Stimulated activated CD4-positive, alpha-beta T cell treated with anti-CD3 and anti-CD28 coated beads, TNF-alpha, amount 100 ng/mL, for 48 hours (primary cell): ENCODE data around the gene MTUS2.

Experiments
- DNase-seq, 3 donors: peaks; one replicate each; pipeline ENCODE4 v3.0.0-alpha.2; 2020; ENCODE audit warnings: low read depth in 3 of 3

Gene MTUS2

GRCh38 chr13:29397265-29397664 lies 577.1 kb downstream of the MTUS2 start:
- DNase-seq, result no peak

- no peak for DNase-seq
Measured at GRCh38 chr13:29402166-29402636, 582.1 kb downstream of the MTUS2 start.

DNA sequence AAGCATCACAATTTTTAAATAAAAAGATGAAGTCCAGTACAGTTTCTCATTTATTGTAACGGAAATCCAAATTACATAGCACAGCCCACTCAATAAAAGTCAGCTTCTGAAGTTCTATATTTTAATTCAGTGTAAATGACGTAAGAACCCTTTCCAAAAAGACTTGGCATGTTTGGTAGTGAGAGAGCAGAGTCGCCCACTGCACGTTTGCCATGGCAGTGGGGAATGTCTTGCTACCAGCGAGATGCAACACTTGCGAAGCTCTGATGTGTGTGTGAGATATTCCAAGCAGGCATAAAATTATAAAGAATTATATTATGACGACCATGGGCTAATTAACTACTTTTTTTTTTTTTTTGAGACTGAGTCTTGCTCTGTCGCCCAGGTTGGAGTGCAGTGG lies 585.3 kb downstream of the MTUS2 start:
- DNase-seq, result no peak

GRCh38 chr13:29411481-29411880 lies 591.3 kb downstream of the MTUS2 start:
- no peak for DNase-seq

DNA sequence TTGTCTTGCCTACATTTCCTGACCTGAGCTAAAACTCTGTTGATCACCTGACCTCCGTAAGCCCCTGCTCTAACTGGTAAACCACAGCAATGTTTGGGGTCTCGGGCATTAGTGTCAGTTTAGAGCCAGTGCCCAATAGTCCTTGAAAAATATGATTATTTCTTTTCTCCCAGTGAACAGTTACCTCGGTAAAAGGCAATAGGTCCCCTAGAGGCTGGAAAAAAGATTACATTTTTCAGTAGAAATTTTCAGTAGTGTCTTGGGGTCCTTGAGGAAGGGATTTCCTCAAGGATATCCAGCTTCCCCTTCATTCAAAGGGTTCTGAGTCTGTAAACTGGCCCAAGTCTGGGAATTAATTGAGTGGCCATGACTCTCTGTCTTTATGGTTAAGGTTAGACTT lies 597.9 kb downstream of the MTUS2 start:
- DNase-seq, result no peak

- DNase-seq, result no peak
Measured at GRCh38 chr13:29421118-29421517, 601.0 kb downstream of the MTUS2 start.

DNA sequence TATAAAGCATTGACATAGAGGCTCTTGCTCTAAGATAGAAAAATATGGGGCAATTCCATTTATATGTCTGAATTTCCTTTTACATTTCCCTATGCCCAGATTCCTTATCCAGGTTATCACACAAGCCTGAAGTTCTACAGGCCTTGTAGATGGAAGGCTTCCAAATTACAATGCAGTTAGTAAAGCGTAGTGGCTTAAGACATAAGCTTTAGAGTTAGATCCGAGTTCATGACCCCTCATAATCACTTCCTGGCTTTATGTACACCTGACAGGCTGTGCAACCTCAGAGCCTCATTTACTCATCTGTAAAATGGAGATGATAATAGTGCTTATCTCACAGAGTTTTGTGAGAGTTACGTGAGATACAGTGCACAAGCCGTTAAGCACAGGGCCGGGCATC lies 601.9 kb downstream of the MTUS2 start:
- DNase-seq, result no peak

DNA sequence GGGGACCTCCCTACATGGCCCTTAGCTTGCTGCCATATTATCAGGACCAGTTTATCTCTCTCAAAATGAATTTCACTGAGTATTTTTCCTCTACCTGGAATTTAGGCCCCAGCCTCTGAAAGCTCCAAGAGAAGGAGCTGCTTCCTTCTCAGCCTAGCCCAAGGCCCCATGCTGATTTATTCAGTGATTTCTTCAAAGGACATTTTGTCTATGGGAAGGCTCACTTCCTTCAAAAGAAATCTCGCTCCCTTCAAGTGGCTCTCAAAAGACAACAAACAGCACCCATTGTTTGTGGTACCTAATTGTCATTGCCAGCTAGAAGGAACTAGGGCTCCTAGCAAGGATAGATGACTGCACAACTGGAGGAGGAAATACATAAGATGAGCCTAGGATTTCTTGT lies 602.9 kb downstream of the MTUS2 start:
- no peak for DNase-seq

GRCh38 chr13:29427937-29428309 lies 607.8 kb downstream of the MTUS2 start:
- no peak for DNase-seq

DNA sequence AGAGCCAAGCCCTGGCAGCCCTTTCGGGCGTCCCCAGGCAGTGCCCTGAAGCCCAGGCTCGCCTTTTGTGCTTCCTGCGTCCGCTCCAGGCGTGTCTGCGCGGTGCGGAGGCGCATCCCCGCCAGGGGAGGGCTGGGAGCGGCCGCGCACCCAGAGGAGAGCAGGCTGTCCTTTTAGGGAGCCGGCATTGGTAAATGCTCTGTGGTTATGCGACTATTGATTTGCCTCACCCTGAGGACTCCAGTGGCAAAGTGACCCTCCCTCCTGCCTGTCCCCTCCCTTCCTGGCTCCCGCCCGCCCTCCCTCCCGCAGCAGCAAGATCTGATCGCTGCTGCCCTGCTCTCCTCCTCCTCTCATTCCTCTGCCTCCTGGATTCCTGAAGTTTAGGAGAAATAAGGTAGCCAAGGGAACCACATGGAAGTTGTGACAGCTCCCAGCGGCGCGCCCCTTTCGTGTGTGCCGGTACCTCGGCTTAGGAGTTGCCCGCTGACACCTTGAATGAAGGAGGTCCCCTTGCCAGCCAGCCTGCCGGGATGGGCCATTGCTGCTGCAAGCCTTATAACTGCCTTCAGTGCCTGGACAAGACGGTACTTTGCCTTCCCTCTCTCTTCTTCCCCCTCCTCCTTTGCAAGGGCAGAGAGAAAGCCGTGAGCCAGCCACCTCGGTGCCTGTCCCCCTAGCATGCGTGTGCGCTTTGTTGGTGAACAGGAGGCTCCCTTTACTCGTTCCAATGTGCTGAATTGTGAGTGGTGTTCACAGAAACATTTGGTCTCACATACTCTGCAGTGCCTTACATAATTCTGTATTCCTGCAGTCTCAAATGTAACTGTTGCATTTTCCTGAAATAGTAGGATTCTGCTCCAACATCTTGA lies 608.4 kb downstream of the MTUS2 start:
- no peak for DNase-seq

- DNase-seq, result no peak
Measured at GRCh38 chr13:29429286-29429900, 609.3 kb downstream of the MTUS2 start.

DNA sequence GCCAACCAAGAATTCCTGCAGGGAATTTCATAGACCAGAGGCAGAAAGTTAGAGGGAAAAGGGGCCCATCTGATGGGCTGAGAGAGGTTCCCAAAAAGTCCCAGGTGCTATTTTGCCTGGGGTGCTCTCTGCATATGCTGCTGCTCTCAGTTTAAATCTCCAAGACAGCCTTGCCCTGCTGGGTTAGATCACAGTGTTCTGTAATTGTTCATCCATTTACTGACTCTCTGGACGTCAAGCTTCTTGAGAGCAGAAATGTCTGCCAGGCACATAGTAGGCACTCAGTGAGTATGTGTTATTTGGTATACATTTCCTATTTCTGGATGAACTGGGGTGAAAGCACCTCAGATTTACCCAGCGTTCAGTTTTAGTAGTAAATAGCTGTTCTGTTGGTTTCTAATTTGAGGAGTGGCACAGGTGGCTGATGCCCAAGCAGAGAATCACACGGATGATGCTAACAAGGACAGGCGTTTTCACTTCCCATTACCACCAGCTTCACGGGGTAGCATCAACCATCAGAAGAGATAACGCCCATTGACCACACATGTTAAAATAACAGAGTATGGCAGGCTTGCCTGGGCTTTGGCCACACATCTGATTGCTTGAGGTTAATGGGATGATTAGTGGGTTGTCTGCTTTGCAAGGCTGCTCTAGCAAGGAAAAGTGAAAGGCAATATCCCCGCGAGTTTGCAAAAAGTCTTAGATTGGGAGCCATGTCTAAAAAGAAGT lies 614.2 kb downstream of the MTUS2 start:
- DNase-seq, result no peak

GRCh38 chr13:29435125-29435911 lies 615.2 kb downstream of the MTUS2 start:
- no peak for DNase-seq

DNA sequence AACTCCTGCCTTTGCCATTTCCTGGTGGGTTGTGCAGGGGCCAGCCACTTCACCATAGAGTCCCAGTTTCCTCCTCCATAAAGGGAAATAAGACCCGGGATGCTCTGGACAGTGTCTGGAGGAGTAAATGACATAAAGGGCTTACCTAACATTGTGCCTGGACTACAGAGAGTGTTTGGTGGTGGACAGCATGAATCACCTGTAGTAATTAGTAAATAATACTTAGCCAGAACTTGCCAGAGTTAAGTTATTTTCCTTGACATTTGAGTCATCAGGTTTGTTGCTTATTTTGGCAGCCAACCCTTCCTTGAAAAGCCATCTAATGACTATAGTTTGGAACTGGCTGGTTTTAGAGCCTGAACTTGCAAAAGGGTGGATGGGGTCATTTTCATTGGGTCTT lies 616.2 kb downstream of the MTUS2 start:
- DNase-seq, result no peak

- no peak for DNase-seq
Measured at GRCh38 chr13:29436721-29437280, 616.7 kb downstream of the MTUS2 start.

DNA sequence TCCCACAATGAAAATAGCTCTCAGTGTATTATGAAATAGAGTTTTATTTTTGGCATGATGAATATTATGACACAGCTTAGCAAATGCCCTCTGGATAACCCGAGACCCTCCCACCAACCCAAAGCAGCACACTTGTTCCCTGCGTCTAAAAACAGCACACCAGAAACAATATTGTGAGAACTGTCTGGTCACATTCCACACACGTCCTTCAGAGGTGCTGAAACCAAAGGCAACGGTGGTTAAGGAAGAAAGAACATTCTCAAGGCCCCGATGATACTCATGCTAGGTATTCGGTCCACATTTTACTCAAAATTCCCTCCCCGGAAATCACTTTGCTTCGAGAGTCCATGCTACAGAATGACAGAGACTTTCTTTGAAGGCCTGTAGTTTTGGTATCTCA lies 618.6 kb downstream of the MTUS2 start:
- no peak for DNase-seq

GRCh38 chr13:29439601-29440388 lies 619.7 kb downstream of the MTUS2 start:
- DNase-seq, result no peak

DNA sequence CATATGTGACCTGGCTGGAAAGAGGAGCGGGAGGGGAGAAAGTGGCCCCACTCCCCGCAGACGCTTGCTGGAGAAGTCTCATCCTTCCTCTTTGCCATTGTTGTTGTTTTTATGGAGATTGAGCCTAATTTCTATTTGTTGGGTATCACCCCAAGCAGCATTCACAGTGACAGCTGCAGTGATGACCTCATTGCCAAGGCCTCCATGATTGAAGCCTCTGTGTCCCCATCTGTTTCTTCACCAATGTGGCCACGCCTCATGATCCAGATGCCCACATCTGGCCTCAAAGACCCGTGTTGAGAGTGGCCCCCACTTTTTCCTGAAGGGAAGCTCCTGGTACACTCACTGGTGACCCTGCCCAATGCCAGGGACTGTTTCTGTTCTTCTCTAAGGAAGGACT lies 621.2 kb downstream of the MTUS2 start:
- no peak for DNase-seq

DNA sequence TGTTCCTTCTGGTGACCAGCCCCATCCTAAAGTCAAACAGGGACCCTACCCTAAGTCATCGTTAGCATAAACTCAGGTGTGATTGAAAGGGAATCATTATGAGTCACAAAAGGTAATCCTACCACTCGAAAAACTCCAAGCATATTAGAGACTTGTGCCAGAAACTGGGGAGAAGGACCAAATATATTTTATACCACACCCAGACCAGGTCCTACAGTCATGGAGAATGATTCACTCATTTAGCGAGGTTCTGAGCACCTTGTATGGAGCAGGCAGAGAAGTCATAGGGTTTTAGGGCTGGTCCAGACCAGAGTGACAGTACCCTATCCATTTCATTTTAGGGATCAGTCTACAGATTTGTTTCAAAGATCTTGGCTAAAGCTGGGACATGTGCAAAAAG lies 625.9 kb downstream of the MTUS2 start:
- DNase-seq, result no peak

GRCh38 chr13:29448174-29448573 lies 628.0 kb downstream of the MTUS2 start:
- no peak for DNase-seq

- no peak for DNase-seq
Measured at GRCh38 chr13:29449726-29450125, 629.6 kb downstream of the MTUS2 start.
